Measurements from ENCODE around the gene SKIL. TPM values are rescaled to one million over a fixed set of nuclear protein-coding genes. Genes with fewer than 3 reads are reported as not detected.

Gene SKIL
- total RNA-seq, 1 experiment from 2014 or later: 35.0 TPM

- Histone ChIP-seq H3K4me1 (ENCODE audit: insufficient read depth, low read length) (peaks cover 38% of the 10 kb centered on the region), H3K9me3 (ENCODE audit: low read length) (no peaks in the 10 kb centered on the region), H3K9ac (ENCODE audit: low read length) (no peak overlapping the region), H3K4me3 (ENCODE audit: low read length) (peak overlapping the region; percentile 11; the same call in 1 of the 2 replicates), H3F3A (ENCODE audit: low read length, unreplicated experiment) (no peaks in the 10 kb centered on the region), H3K36me3 (ENCODE audit: low read depth, low read length) (peaks cover 10% of the 10 kb centered on the region), H3K9me2 (replicated peaks; ENCODE audit: low read length) (no peaks in the 10 kb centered on the region), H2AFZ (ENCODE audit: low read length) (no peak overlapping the region), H3K27ac (ENCODE audit: low read length) (no peak overlapping the region), H3K27me3 (ENCODE audit: low read length) (no peaks in the 10 kb centered on the region), H4K20me1 (ENCODE audit: low read length) (no peaks in the 10 kb centered on the region), H3K4me2 (ENCODE audit: low read length) (peak overlapping the region; percentile 63), H3K79me2 (ENCODE audit: low read length) (peaks cover 90% of the 10 kb centered on the region)
- no peak for ATAC-seq
- ChIA-PET POLR2A (ENCODE audit: unreplicated experiment) (no interaction called here), CTCF (no interaction called here)
- no TSS peak for BruUV-seq (replicated peaks)
- intact Hi-C loops (cut with micrococcal nuclease): no loop called here
- TF ChIP-seq EZH2phosphoT487 (IDR thresholded peaks at IDR 0.05; ENCODE audit: borderline replicate concordance, low read length): no peak
- no peak for TF ChIP-seq CTCF (conservative IDR thresholded peaks at IDR 0.05; ENCODE audit: low read depth, low read length)
- TF ChIP-seq EZH2 (IDR thresholded peaks at IDR 0.05; ENCODE audit: low read length, unreplicated experiment): no peak
- no peak for DNase-seq
These were observed 4.2 kb downstream of the SKIL start for GRCh38 chr3:170361711-170362110.

DNA sequence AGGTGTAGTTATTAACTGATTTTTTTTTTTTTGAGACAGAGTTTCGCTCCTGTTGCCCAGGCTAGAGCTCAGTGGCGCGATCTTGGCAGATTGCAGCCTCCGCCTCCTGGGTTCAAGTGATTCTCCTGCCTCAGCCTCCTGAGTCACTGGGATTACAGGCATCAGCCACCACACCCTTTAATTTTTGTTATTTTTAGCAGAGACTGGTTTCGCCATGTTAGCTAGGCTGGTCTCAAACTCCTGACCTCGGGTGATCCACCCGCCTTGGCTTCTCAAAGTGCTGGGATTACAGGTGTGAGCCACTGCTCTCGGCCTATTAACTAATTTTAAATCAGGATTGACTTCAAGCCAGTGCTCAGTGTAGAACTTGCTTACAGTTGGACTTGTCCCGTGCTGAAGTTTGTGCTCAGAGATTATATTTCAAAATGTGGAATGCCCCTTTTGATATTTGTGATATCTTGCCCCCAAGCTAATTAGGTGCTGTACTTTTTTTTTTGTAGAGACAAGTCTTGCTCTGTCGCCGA, 6.0 kb downstream of the SKIL start:
- no peak overlapping the region for H3K9ac ChIP-seq (ENCODE audit: low read length)
- H3K9me2 ChIP-seq (replicated peaks; ENCODE audit: low read length): no peaks in the 10 kb centered on the region
- no peaks in the 10 kb centered on the region for H4K20me1 ChIP-seq (ENCODE audit: low read length)
- peaks cover 97% of the 10 kb centered on the region for H3K79me2 ChIP-seq (ENCODE audit: low read length)
- no peak overlapping the region for H3K27ac ChIP-seq (ENCODE audit: low read length)
- no peak overlapping the region for H2AFZ ChIP-seq (ENCODE audit: low read length)
- intact Hi-C loops (cut with micrococcal nuclease): no loop called here
- H3K36me3 ChIP-seq (ENCODE audit: low read depth, low read length): peaks cover 10% of the 10 kb centered on the region
- no peaks in the 10 kb centered on the region for H3K9me3 ChIP-seq (ENCODE audit: low read length)
- TF ChIP-seq EZH2phosphoT487 (IDR thresholded peaks at IDR 0.05; ENCODE audit: borderline replicate concordance, low read length) (no peak), CTCF (conservative IDR thresholded peaks at IDR 0.05; ENCODE audit: low read depth, low read length) (no peak), EZH2 (IDR thresholded peaks at IDR 0.05; ENCODE audit: low read length, unreplicated experiment) (no peak)
- POLR2A ChIA-PET (ENCODE audit: unreplicated experiment): no interaction called here
- H3K4me1 ChIP-seq (ENCODE audit: insufficient read depth, low read length): peaks cover 38% of the 10 kb centered on the region
- no TSS peak for BruUV-seq (replicated peaks)
- DNase-seq (no peak), ATAC-seq (no peak)
- H3K27me3 ChIP-seq (ENCODE audit: low read length): no peaks in the 10 kb centered on the region
- H3F3A ChIP-seq (ENCODE audit: low read length, unreplicated experiment): no peaks in the 10 kb centered on the region
- H3K4me3 ChIP-seq (ENCODE audit: low read length): no peak overlapping the region
- H3K4me2 ChIP-seq (ENCODE audit: low read length): no peak overlapping the region
- CTCF ChIA-PET: no interaction called here

DNA sequence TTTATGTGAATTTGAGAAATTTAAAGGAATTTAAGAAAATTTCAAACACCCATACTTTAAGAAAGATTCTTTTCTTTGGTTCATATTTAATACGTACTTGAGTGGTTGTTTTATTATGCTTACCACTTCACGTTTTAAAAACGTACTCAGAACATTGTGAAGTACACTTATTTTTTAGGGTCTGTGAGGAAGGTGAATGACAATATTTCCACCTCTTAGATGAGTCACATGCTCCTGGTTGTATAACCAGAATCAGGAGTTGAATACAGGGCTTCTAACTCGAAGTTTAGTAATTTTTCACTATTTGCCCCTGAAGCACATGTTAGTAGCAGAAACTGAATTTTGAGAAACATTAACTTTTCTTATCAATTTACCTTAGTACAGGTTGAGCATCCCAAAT, 7.5 kb downstream of the SKIL start:
- no peaks in the 10 kb centered on the region for H3K9me2 ChIP-seq (replicated peaks; ENCODE audit: low read length)
- no peak overlapping the region for H3K27ac ChIP-seq (ENCODE audit: low read length)
- no peaks in the 10 kb centered on the region for H3K27me3 ChIP-seq (ENCODE audit: low read length)
- H3K4me1 ChIP-seq (ENCODE audit: insufficient read depth, low read length): peaks cover 30% of the 10 kb centered on the region
- BruUV-seq (replicated peaks): no TSS peak
- DNase-seq (no peak), ATAC-seq (no peak)
- H3K36me3 ChIP-seq (ENCODE audit: low read depth, low read length): peaks cover 10% of the 10 kb centered on the region
- no peak overlapping the region for H2AFZ ChIP-seq (ENCODE audit: low read length)
- no peak overlapping the region for H3K4me3 ChIP-seq (ENCODE audit: low read length)
- CTCF ChIA-PET: no interaction called here
- peak overlapping the region; percentile 12; the same call in 1 of the 2 replicates for H3K4me2 ChIP-seq (ENCODE audit: low read length)
- intact Hi-C loops (cut with micrococcal nuclease): no loop called here
- H3K79me2 ChIP-seq (ENCODE audit: low read length): peaks cover 97% of the 10 kb centered on the region
- H3F3A ChIP-seq (ENCODE audit: low read length, unreplicated experiment): no peaks in the 10 kb centered on the region
- no peaks in the 10 kb centered on the region for H3K9me3 ChIP-seq (ENCODE audit: low read length)
- POLR2A ChIA-PET (ENCODE audit: unreplicated experiment): interaction anchor here (0.6 kb wide), 2 partner anchors 57 to 774 kb away, joined by 5 read pairs; no protein-coding TSS in a partner anchor
- no peak overlapping the region for H3K9ac ChIP-seq (ENCODE audit: low read length)
- TF ChIP-seq EZH2 (IDR thresholded peaks at IDR 0.05; ENCODE audit: low read length, unreplicated experiment) (no peak), EZH2phosphoT487 (IDR thresholded peaks at IDR 0.05; ENCODE audit: borderline replicate concordance, low read length) (no peak), CTCF (conservative IDR thresholded peaks at IDR 0.05; ENCODE audit: low read depth, low read length) (no peak)
- H4K20me1 ChIP-seq (ENCODE audit: low read length): no peaks in the 10 kb centered on the region

All from PC-3 (cell line).